ENCODE results near the gene SH2D2A. TPM values are rescaled to one million over a fixed set of nuclear protein-coding genes. Genes with fewer than 3 reads are reported as not detected.

SH2D2A gene
- total RNA-seq, 1 donor from 2014 or later = not detected

DNA sequence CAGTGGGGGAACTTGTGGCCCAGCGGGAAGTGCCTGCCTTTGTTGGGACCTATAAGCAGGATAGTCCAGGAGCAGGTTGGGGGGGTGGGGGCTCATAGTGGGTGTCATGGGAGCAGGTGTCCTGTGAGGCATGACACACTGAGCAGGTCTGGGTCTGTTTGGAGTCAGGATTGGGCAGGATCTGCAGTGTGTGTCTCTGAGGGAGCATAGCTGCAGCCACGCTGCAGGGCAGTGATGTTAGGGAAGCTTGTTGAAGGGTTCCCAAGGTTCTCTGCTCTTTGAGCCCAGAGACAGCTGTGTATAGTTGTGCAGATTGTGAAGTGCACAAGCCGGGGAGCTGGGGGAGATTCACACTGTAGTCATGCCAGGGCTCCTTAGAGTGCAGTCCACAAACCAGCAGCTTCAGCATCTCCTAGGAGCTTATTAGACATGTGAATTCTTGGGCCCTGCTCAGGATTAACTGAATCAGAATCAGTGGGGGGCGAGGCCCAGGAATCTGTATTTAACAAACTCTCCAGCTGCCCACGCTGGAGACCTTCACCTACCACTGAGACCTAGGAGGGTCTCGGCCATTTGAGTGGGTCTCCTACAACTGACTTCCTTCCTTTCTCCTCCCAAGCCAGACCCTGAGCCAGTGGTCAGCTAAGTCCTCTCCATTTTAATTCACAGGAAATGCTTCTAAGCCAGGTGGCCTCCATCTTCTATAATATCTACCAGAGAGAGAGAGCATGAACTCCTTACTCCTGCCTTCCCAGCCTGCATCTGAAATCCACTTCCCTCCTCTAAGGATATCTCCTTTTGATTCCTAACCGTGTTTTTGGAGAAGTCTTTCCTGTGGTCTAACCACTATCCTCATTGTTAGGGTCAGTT is 31.2 kb upstream of the SH2D2A start:
- Mint-ChIP-seq H3K4me3 (ENCODE audit: unreplicated experiment) (no peak overlapping the region), H3K27me3 (ENCODE audit: low read depth) (peaks cover 46% of the 10 kb centered on the region), H3K27ac (ENCODE audit: unreplicated experiment) (no peak overlapping the region), H3K4me1 (ENCODE audit: low read depth) (peaks cover 9% of the 10 kb centered on the region), H3K36me3 (ENCODE audit: low read depth) (peaks cover 1% of the 10 kb centered on the region), H3K9me3 (ENCODE audit: low read depth) (no peaks in the 10 kb centered on the region)
- DNase-seq (ENCODE audit: low spot score) = no peak
- TF ChIP-seq, protein P1, sequence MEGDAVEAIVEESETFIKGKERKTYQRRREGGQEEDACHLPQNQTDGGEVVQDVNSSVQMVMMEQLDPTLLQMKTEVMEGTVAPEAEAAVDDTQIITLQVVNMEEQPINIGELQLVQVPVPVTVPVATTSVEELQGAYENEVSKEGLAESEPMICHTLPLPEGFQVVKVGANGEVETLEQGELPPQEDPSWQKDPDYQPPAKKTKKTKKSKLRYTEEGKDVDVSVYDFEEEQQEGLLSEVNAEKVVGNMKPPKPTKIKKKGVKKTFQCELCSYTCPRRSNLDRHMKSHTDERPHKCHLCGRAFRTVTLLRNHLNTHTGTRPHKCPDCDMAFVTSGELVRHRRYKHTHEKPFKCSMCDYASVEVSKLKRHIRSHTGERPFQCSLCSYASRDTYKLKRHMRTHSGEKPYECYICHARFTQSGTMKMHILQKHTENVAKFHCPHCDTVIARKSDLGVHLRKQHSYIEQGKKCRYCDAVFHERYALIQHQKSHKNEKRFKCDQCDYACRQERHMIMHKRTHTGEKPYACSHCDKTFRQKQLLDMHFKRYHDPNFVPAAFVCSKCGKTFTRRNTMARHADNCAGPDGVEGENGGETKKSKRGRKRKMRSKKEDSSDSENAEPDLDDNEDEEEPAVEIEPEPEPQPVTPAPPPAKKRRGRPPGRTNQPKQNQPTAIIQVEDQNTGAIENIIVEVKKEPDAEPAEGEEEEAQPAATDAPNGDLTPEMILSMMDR (IDR thresholded peaks at IDR 0.05) = no peak

DNA sequence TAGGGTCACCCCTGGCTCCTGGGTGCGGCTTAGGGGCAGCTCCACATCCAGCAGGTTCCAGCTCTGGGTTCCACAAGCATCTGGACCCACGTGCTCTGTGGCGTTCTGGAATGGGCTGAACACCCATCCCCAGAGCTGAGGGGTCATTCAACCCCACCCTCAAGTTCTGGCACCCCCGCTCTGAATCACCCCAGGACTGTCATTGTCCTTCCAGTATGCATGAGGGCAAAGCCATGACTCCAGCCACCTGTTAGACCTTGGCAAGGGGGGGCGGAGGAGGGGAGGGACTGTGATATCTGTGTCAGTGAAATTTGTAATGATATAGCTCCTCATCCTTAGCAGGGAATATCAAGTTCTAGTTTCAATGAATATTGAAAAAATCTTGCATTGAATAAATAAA is 30.0 kb upstream of the SH2D2A start:
- Mint-ChIP-seq H3K4me1 (ENCODE audit: low read depth) (peaks cover 3% of the 10 kb centered on the region), H3K36me3 (ENCODE audit: low read depth) (peaks cover 2% of the 10 kb centered on the region), H3K27ac (ENCODE audit: unreplicated experiment) (no peak overlapping the region), H3K4me3 (ENCODE audit: unreplicated experiment) (no peak overlapping the region), H3K9me3 (ENCODE audit: low read depth) (no peaks in the 10 kb centered on the region), H3K27me3 (ENCODE audit: low read depth) (peaks cover 52% of the 10 kb centered on the region)
- TF ChIP-seq, protein P1 (IDR thresholded peaks at IDR 0.05) = no peak
- no peak for DNase-seq (ENCODE audit: low spot score)

DNA sequence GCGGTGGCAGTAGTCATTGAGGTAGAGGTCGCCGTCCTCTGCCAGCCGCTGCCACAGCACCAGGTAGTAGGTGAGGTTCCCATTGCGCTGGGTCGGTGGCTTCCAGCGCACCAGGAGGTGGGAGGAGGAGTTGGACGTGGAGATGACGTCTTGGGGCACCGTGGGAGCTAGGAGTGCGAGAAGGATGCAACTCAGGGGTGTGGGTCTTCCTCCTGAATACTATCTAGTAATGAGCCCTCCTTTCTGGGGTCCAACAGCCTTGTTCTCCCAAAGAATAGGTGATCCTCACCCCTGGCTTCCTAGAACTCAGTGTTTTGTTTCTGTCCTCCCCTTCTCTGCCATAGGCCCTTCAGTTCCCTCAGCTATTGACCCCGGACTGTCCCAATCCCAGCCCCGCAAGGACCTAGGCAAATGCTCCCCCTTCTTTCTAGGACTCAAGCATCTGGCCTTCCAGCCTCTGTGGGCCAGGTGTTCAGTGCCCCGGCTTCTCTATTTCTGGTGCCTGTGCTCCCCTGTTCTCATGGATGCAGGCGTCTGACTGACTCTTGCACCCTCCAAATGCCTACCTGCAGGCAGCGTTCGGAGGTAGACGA is 29.4 kb upstream of the SH2D2A start:
- no peak overlapping the region for H3K27ac Mint-ChIP-seq (ENCODE audit: unreplicated experiment)
- H3K4me1 Mint-ChIP-seq (ENCODE audit: low read depth) = peaks cover 3% of the 10 kb centered on the region
- H3K4me3 Mint-ChIP-seq (ENCODE audit: unreplicated experiment) = no peak overlapping the region
- H3K27me3 Mint-ChIP-seq (ENCODE audit: low read depth) = peaks cover 52% of the 10 kb centered on the region
- no peak for DNase-seq (ENCODE audit: low spot score)
- no peaks in the 10 kb centered on the region for H3K9me3 Mint-ChIP-seq (ENCODE audit: low read depth)
- TF ChIP-seq, protein P1 (IDR thresholded peaks at IDR 0.05) = no peak
- peaks cover 2% of the 10 kb centered on the region for H3K36me3 Mint-ChIP-seq (ENCODE audit: low read depth)

DNA sequence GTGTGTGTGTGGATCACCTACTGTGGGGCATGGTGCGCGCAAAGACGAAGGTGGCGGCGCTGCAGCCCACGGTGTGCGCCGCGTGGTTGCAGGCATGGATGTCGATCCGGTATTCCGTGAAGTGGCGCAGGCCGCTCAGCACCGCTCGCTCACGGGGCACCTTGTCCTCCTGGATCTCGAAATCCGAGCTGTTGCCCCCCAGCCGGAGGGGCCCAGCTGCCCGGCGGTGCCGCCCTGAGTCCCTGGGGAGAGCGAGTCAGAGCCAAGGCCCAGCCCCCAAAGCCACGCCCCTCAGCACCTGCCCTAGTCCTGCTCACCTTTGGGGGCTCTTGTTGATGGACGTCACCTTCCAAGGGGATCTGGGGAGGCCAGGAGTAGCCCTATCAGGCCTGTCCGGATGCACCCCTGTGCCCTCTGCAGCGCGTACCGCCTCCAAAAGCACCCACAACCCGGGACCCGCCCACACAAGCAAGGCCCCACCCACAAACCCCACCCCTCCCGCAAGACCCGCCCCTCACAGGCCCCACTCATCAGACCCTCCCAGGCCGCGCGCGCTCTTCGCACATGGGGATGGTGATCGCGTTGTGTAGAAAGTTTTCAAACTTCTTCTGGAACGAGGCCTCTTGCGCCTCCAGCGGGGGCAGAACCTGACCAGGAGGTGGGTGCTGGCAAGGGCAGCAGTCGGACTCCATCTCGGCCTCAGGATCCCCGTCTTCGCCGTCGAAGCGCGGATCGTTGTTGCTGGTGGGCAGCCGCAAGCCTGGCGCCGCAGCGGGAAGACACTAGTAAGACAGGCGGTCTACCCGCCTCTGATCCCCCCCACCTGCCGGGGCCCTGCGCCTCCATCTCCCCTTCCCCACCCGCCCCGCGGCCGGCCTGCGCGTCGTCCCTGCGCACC is 28.7 kb upstream of the SH2D2A start:
- H3K9me3 Mint-ChIP-seq (ENCODE audit: low read depth) = no peaks in the 10 kb centered on the region
- H3K36me3 Mint-ChIP-seq (ENCODE audit: low read depth) = peaks cover 2% of the 10 kb centered on the region
- TF ChIP-seq, protein P1 (IDR thresholded peaks at IDR 0.05) = no peak
- DNase-seq (ENCODE audit: low spot score) = no peak
- peaks cover 52% of the 10 kb centered on the region for H3K27me3 Mint-ChIP-seq (ENCODE audit: low read depth)
- no peak overlapping the region for H3K4me3 Mint-ChIP-seq (ENCODE audit: unreplicated experiment)
- H3K27ac Mint-ChIP-seq (ENCODE audit: unreplicated experiment) = no peak overlapping the region
- H3K4me1 Mint-ChIP-seq (ENCODE audit: low read depth) = peaks cover 3% of the 10 kb centered on the region

DNA sequence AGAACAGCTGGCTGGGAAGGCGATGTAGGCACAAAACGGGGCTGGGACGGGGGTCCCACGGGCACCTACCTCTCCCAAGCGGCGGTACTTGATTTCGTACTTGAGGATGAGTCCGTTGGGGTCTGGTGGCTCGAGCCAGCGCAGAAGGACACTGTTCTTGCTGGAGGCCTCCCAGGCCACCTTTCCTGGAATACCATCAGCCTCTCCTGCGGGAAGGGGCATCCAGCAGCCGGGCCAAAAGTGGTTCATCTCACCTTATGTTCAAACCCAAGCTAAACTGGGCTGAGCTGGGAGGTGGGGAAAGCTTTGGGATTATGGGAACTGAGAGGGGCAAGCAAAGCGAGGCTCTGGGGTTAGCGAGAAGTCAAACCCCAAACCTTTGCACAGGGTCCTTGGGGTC is 28.0 kb upstream of the SH2D2A start:
- no peaks in the 10 kb centered on the region for H3K9me3 Mint-ChIP-seq (ENCODE audit: low read depth)
- H3K27me3 Mint-ChIP-seq (ENCODE audit: low read depth) = peaks cover 55% of the 10 kb centered on the region
- no peak overlapping the region for H3K4me3 Mint-ChIP-seq (ENCODE audit: unreplicated experiment)

More for the DNA sequence above, 28.0 kb upstream of the SH2D2A start:
- H3K4me1 Mint-ChIP-seq (ENCODE audit: low read depth) = peaks cover 3% of the 10 kb centered on the region
- H3K36me3 Mint-ChIP-seq (ENCODE audit: low read depth) = peaks cover 2% of the 10 kb centered on the region
- TF ChIP-seq, protein P1 (IDR thresholded peaks at IDR 0.05) = no peak
- H3K27ac Mint-ChIP-seq (ENCODE audit: unreplicated experiment) = no peak overlapping the region
- DNase-seq (ENCODE audit: low spot score) = no peak
